ENCODE data around the gene AMDHD2.

GRCh38 chr16:2482249-2482648 lies 37.9 kb upstream of the AMDHD2 start:
- TF ChIP-seq CTCF (conservative IDR thresholded peaks at IDR 0.05 in 1 of 2, IDR thresholded peaks at IDR 0.05 in 1 of 2; ENCODE audit: extremely low read depth in 1 of 2, insufficient read depth in 1 of 2, low read depth in 1 of 2, low read length in 2 of 2) (no peak), EZH2 (IDR thresholded peaks at IDR 0.05; ENCODE audit: borderline replicate concordance, low read length) (no peak)

All from mammary epithelial cell (primary cell).